Liver (tissue), 9 donors: ENCODE measurements around the gene STK17B. TPM values are rescaled to one million over a fixed set of nuclear protein-coding genes. Genes with fewer than 3 reads are reported as not detected.

Experiments used
- DNase-seq: peaks from one replicate; pipeline ENCODE4 v3.0.0-alpha.2; 2017; ENCODE audit warnings: low spot score
- H3K27ac ChIP-seq, 2 donors: one replicate each; pipeline ENCODE4 v1.7.0; 2013; ENCODE audit warnings: inconsistent platforms in 2 of 2, low read length in 2 of 2, control low read depth in 1 of 2, low read depth in 1 of 2, mild to moderate bottlenecking in 1 of 2
- H3K27me3 ChIP-seq, 4 donors: one replicate each; pipeline versions ENCODE4 v1.6.1 to v1.7.0; 2013; ENCODE audit warnings: low read length in 3 of 4, inconsistent platforms in 1 of 4, mild to moderate bottlenecking in 1 of 4, moderate library complexity in 1 of 4; ENCODE audit not compliant: control insufficient read depth in 4 of 4, insufficient read depth in 4 of 4
- H3K36me3 ChIP-seq, 4 donors: one replicate each; pipeline versions ENCODE4 v1.6.1 to v1.7.0; 2013; ENCODE audit warnings: low read length in 3 of 4, mild to moderate bottlenecking in 3 of 4, low read depth in 1 of 4, moderate library complexity in 1 of 4; ENCODE audit not compliant: control insufficient read depth in 4 of 4, insufficient read depth in 3 of 4
- H3K4me1 ChIP-seq, 4 donors: one replicate each; pipeline versions ENCODE4 v1.6.1 to v1.7.0; 2013; ENCODE audit warnings: low read length in 3 of 4, mild to moderate bottlenecking in 3 of 4, moderate library complexity in 1 of 4; ENCODE audit not compliant: control insufficient read depth in 4 of 4, insufficient read depth in 4 of 4
- H3K4me3 ChIP-seq, 3 donors: one replicate each; pipeline versions ENCODE4 v1.6.1 to v1.7.0; 2013; ENCODE audit warnings: low read length in 3 of 3, control low read depth in 1 of 3, low read depth in 1 of 3, mild to moderate bottlenecking in 1 of 3
- H3K9ac ChIP-seq, 2 donors: one replicate each; pipeline ENCODE4 v1.7.0; 2013; ENCODE audit warnings: low read length in 2 of 2, mild to moderate bottlenecking in 2 of 2, moderate library complexity in 2 of 2, control low read depth in 1 of 2, low read depth in 1 of 2
- H3K9me3 ChIP-seq, 4 donors: one replicate each; pipeline versions ENCODE4 v1.6.1 to v1.7.0; 2013; ENCODE audit warnings: low read length in 3 of 4; ENCODE audit not compliant: control insufficient read depth in 4 of 4
- FOXA2 ChIP-seq: IDR thresholded peaks from 2 replicates; pipeline ENCODE4 v1.6.1; 2016; ENCODE audit warnings: antibody characterized with exemption
- JUND ChIP-seq, 2 donors: IDR thresholded peaks; 2 replicates each; pipeline ENCODE4 v1.6.1; 2016; ENCODE audit warnings: antibody characterized with exemption in 2 of 2
- NR2F2 ChIP-seq: IDR thresholded peaks from 2 replicates; pipeline ENCODE4 v1.6.1; 2016; ENCODE audit warnings: antibody characterized with exemption
- RAD21 ChIP-seq, 2 donors: IDR thresholded peaks; 2 replicates each; pipeline ENCODE4 v1.6.1; 2016; ENCODE audit warnings: antibody characterized with exemption in 2 of 2, mild to moderate bottlenecking in 2 of 2
- RXRA ChIP-seq, 2 donors: IDR thresholded peaks; 2 replicates each; pipeline ENCODE4 v1.6.1; 2017 to 2018; ENCODE audit warnings: antibody characterized with exemption in 2 of 2, mild to moderate bottlenecking in 1 of 2
- YY1 ChIP-seq: IDR thresholded peaks from 2 replicates; pipeline ENCODE4 v1.6.1; 2016; ENCODE audit warnings: antibody characterized with exemption, mild to moderate bottlenecking
- ZBTB33 ChIP-seq: IDR thresholded peaks from 2 replicates; pipeline ENCODE4 v1.6.1; 2016; ENCODE audit warnings: antibody characterized with exemption
- WGBS: extraction: QIAGEN DNeasy Blood & Tissue Kit; methylation state at CpG from one replicate; pipeline ENCODE4 v1.1.7; 2013; 5-methylcytosine and 5-hydroxymethylcytosine counted together
- polyA plus RNA-seq, 2 donors: library from polyadenylated mRNA; stranded (reverse) in 1 of 2; unstranded in 1 of 2; fragments of 200-250 nt in 1 of 2; fragments of >200 nt in 1 of 2; fragmentation: Nextera tagmentation in 1 of 2; extraction: Ambion mirVana in 1 of 2; gene quantifications; one replicate each; pipeline versions ENCODE4 v1.2.1 to v1.2.3, GENCODE V29; 2013 to 2015
- total RNA-seq, 2 donors: library from RNA; depleted of rRNA; stranded (reverse); fragments of >200 nt; gene quantifications; one replicate each; pipeline ENCODE4 v1.2.3, GENCODE V29; 2014
- TF ChIP-seq, protein P1 (sequence below): IDR thresholded peaks from 2 replicates; pipeline ENCODE4 v1.6.1; 2016; ENCODE audit warnings: antibody characterized with exemption, mild to moderate bottlenecking
- TF ChIP-seq, protein P2 (sequence below): IDR thresholded peaks from 2 replicates; pipeline ENCODE4 v1.6.1; 2016; ENCODE audit warnings: antibody characterized with exemption
- TF ChIP-seq, protein P3 (sequence below): fragments of 150-350 bp; IDR thresholded peaks from 2 replicates; pipeline ENCODE4 v1.5.1; 2017; ENCODE audit warnings: improper control_type of control experiment, low read depth, low read length; ENCODE audit not compliant: missing input control
- donor health status: healthy.
- donor health status: healthy.
- donor health status: healthy.
- donor health status: healthy.
- donor health status: healthy.

Gene STK17B
- total and polyA plus RNA-seq, 4 donors: 1.0 to 21.8 (median 4.6) TPM

GRCh38 chr2:196214156-196214555 lies 42.8 kb upstream of the STK17B start (continued):
- TF ChIP-seq NR2F2 (no peak), RAD21 (IDR thresholded peaks at IDR 0.05) (no peak)
- TF ChIP-seq, protein P1, sequence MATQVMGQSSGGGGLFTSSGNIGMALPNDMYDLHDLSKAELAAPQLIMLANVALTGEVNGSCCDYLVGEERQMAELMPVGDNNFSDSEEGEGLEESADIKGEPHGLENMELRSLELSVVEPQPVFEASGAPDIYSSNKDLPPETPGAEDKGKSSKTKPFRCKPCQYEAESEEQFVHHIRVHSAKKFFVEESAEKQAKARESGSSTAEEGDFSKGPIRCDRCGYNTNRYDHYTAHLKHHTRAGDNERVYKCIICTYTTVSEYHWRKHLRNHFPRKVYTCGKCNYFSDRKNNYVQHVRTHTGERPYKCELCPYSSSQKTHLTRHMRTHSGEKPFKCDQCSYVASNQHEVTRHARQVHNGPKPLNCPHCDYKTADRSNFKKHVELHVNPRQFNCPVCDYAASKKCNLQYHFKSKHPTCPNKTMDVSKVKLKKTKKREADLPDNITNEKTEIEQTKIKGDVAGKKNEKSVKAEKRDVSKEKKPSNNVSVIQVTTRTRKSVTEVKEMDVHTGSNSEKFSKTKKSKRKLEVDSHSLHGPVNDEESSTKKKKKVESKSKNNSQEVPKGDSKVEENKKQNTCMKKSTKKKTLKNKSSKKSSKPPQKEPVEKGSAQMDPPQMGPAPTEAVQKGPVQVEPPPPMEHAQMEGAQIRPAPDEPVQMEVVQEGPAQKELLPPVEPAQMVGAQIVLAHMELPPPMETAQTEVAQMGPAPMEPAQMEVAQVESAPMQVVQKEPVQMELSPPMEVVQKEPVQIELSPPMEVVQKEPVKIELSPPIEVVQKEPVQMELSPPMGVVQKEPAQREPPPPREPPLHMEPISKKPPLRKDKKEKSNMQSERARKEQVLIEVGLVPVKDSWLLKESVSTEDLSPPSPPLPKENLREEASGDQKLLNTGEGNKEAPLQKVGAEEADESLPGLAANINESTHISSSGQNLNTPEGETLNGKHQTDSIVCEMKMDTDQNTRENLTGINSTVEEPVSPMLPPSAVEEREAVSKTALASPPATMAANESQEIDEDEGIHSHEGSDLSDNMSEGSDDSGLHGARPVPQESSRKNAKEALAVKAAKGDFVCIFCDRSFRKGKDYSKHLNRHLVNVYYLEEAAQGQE: no peak

DNA sequence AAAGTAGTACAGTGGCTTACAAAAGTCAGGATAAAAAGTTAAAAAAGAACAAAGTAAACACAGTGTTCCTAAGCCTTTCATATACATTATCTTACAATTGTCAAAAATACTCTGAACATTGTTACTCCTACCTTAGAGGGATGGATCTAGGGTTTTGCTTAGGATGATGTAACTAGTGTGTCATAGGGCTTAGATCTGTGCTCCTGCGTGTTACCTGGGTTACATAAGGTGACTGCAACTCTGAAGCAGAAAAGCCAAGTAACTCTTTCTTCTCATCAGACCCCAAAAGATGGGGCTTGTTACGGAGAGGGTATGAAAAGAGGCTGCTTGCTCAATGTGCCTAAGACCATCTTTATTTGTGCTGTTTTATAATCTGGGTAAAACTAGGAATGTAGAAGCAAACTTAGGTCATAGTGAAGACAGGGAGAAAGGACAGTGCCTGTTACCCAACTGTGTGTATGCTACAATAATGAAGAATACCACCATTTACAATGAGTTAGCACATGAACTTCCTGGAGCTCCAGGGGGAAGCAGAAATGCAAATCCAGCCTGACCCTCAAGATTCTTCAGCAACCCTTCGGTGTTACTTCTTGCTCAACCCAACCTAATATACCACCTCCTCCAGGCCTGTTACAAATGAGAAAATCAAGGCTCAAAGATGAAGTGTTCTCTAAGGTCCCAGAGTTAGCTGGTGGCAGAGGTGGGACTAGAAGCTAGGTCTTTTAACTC lies 42.0 kb upstream of the STK17B start:
- no peak overlapping the region for H3K4me3 ChIP-seq
- TF ChIP-seq, protein P2, sequence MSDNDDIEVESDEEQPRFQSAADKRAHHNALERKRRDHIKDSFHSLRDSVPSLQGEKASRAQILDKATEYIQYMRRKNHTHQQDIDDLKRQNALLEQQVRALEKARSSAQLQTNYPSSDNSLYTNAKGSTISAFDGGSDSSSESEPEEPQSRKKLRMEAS: no peak
- no peak for TF ChIP-seq YY1
- 87% methylated on average over 3 of the region's 3 CpGs for WGBS
- peaks cover 0 to 2% (median 0%) of the 10 kb centered on the region in 4 donors for H3K36me3 ChIP-seq
- H3K4me1 ChIP-seq: no peaks in the 10 kb centered on the region
- no peaks in the 10 kb centered on the region for H3K9me3 ChIP-seq
- H3K27me3 ChIP-seq: no peaks in the 10 kb centered on the region
- no peak overlapping the region for H3K9ac ChIP-seq
- no peak overlapping the region for H3K27ac ChIP-seq
- DNase-seq: no peak

DNA sequence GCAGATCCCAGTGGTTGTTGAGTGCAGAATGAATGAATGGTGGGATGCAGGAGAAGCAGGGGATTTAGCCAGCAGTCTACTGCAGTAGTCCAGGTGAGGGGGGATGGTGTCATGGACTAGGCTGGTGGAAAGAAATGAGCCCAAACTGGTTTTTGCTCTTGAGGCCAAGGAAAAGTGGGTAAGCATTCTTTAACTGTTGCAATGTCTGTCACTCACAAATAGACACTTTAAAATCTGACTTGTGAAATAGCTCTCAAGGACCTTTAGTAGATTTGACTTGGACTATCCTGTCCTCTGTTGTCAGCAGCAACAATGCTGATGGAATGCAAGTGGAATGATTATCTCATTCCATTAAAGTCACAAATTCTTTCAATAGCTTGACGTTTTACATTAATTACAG lies 37.5 kb upstream of the STK17B start:
- Histone ChIP-seq H3K4me3 (no peak overlapping the region), H3K36me3 (no peaks in the 10 kb centered on the region), H3K4me1 (no peaks in the 10 kb centered on the region), H3K9me3 (no peaks in the 10 kb centered on the region), H3K27ac (no peak overlapping the region), H3K9ac (no peak overlapping the region), H3K27me3 (no peaks in the 10 kb centered on the region)
- TF ChIP-seq JUND (IDR thresholded peaks at IDR 0.05) (no peak), FOXA2 (no peak), RXRA (IDR thresholded peaks at IDR 0.05) (no peak), RAD21 (IDR thresholded peaks at IDR 0.05) (no peak), YY1 (no peak), ZBTB33 (no peak)
- TF ChIP-seq, protein P2: no peak
- TF ChIP-seq, protein P3, sequence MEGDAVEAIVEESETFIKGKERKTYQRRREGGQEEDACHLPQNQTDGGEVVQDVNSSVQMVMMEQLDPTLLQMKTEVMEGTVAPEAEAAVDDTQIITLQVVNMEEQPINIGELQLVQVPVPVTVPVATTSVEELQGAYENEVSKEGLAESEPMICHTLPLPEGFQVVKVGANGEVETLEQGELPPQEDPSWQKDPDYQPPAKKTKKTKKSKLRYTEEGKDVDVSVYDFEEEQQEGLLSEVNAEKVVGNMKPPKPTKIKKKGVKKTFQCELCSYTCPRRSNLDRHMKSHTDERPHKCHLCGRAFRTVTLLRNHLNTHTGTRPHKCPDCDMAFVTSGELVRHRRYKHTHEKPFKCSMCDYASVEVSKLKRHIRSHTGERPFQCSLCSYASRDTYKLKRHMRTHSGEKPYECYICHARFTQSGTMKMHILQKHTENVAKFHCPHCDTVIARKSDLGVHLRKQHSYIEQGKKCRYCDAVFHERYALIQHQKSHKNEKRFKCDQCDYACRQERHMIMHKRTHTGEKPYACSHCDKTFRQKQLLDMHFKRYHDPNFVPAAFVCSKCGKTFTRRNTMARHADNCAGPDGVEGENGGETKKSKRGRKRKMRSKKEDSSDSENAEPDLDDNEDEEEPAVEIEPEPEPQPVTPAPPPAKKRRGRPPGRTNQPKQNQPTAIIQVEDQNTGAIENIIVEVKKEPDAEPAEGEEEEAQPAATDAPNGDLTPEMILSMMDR: no peak
- DNase-seq: no peak
- WGBS: 92% methylated on average over 1 of the region's 1 CpG
